IPS-11a (cell line): ENCODE measurements around the gene ATXN7L3B.

Experiments used
- H3K4me3 ChIP-seq: one replicate; pipeline ENCODE4 v1.5.1; 2013; ENCODE audit warnings: low read depth, low read length, control low read depth

ATXN7L3B gene, protein sequence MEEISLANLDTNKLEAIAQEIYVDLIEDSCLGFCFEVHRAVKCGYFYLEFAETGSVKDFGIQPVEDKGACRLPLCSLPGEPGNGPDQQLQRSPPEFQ

DNA sequence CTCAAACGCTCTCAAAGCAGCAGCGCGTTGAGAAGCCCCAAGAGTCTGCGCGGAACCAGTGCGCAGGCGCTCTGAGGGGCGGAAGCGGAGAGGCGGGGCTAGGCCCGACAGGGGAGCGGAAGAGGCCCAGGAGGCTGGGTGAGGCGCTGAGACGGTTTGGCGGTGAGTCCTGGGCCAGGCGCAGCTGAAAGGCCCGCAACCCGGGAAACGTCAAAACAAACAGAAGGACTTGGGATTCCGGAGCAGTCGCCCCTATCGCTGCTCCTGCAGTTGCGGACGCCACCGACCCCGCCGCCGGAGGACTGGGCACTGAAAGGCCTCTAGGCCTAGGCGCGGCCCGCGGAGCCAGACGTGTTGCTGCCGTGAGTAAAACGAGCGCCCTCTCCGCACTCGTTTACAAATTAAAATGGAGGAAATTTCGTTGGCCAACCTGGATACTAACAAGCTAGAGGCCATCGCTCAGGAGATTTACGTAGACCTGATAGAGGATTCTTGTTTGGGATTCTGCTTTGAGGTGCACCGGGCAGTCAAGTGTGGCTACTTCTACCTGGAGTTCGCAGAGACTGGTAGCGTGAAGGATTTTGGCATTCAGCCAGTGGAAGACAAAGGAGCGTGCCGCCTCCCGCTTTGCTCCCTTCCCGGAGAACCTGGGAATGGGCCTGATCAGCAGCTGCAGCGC is at the start of gene ATXN7L3B:
ATXN7L3B (plus strand) TSS at position 129 of the 679 bp plus-strand sequence; CDS start at position 407, 278 bp downstream.
- H3K4me3 ChIP-seq: peak within 1 kb of the TSS; percentile 94

DNA sequence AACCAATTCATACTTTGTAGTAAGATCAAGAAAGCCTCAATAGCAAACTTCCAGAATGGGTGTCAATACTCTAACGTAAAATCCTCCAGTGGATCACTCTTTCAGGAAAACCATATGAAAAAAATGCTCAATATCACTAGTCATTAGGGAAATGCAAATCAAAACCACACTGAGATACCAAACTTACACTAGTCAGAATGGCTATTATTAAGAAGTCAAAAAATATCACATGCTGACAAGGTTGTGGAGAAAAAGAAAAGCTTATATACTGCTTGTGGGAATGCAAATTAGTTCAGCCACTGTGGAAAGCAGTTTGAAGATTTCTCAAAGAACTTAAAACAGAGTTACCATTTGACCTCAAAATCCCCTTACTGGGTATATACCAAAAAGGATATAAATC is 49.5 kb upstream of the ATXN7L3B start:
- H3K4me3 ChIP-seq: no peak overlapping the region

DNA sequence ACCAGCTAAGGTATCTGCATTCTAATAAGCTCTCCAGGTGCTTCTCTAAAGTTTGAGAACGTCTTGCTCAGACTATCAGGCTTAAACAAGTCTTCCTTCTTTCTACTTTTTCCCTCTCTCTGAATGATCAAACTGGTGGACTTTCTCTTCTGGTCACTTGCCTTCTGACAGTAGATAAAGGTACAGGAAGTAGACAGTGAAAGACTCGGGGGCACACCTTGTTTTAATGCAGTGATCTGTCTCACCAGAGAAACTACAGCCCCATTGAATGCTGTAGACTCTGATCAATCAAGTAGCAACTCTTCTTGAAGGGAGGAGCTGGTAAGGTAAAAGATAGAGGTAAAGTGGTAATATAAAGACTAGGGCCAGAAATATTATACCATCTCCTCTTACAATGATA is 48.1 kb upstream of the ATXN7L3B start:
- H3K4me3 ChIP-seq: no peak overlapping the region

DNA sequence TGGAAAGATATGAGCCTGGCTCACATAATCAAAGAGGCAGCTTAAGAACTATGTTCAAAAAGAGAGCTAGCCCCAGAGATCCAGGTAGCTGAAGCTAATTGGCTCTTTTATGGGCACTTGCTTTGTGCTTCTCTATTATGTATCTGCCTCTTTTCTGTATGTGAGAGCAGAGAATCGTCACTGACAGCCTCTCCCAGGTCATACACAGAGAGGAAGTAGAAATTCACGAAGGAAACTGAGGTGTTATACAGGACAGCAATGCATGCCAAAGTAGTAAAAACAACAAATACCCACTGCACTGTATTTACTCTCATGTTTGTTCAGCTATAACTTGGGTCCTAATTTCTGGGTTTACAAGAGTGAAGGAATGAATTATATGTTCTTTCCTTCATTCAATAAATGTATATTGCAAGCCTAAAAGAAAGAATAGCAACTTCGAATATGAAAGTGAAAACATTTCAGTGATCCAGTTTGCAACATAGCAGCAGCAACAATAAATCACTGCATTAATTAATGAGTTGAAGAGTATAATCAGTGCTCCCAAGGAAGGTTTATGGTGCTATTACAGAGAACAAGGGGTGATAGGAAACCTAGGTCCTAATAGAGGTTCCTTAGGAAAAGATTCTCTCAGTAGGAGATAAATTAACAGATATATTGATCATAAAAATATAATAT is 47.1 kb upstream of the ATXN7L3B start:
- H3K4me3 ChIP-seq: no peak overlapping the region

DNA sequence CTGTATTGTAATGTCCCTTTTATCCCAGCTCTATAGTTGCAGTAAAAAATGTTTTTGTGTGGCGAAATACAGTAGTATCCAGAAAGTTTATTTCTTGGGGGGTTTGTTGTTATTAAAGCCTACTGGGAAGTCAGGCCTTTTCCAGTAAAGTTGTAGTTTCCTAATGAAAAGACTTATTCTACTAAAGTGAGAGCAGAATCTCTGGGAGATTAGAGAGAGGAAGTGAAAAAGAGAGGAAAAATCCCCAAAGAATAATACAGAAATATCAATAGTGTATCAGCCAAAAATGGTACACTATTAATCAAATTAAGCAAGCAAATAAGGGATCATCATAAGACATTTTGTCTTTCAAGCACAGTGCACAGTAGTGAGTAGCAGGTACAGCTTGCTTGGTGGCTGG is 46.3 kb upstream of the ATXN7L3B start:
- no peak overlapping the region for H3K4me3 ChIP-seq

DNA sequence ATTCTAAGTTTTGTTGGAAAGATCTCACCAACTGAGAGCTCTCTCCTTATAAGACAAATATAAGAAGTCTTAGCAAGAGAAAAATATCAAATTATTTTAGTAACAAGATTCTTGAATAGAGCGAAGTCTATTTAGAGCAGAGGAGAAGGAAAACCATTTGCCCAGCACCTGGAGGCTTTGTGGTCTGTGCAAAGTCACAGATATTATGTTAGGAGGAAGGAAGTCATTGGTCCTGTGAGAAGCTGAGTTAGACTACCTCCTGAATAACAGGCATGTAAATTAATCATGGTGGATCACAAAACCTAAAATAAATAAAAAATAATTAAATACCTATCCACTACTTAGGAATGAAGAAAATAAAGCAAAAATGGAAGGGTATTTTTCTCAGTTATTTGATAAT is 38.4 kb upstream of the ATXN7L3B start:
- H3K4me3 ChIP-seq: no peak overlapping the region

DNA sequence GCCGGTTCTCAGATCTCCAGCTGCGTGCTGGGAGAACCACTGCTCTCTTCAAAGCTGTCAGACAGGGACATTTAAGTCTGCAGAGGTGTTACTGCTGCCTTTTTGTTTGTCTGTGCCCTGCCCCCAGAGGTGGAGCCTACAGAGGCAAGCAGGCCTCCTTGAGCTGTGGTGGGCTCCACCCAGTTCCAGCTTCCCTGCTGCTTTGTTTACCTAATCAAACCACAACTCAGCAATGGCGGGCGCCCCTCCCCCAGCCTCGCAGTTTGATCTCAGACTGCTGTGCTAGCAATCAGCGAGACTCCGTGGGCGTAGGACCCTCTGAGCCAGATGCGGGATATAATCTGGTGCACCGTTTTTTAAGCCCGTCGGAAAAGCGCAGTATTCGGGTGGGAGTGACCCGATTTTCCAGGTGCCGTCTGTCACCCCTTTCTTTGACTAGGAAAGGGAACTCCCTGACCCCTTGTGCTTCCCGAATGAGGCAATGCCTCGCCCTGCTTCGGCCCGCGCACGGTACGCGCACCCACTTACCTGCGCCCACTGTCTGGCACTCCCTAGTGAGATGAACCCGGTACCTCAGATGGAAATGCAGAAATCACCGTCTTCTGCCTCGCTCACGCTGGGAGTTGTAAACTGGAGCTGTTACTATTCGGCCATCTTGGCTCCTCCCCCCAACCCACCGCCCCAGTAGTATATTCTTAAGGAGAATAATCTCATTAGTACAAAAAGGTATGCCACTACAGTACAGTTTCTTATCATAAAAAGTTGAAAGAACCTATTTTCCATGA is 28.6 kb upstream of the ATXN7L3B start:
- H3K4me3 ChIP-seq: peak overlapping the region; percentile 33

DNA sequence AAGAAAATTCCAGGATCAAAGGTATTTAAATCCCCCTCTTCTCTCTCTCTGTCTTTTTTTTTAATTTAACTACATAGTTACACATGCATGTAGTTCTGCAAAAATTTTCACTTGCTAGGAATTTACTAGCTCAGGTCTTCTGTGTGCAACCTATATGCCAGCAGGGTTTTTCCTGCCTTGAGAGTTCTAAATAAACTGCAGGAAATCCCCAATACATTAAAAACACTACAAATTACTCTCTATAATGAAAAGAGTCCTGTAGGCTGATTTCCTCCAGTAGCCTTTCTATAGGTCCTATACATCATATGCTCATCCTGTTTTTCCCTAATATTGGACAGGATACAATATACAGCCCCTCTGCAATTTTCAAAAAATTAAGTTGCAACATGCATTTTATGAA is 27.7 kb upstream of the ATXN7L3B start:
- no peak overlapping the region for H3K4me3 ChIP-seq

DNA sequence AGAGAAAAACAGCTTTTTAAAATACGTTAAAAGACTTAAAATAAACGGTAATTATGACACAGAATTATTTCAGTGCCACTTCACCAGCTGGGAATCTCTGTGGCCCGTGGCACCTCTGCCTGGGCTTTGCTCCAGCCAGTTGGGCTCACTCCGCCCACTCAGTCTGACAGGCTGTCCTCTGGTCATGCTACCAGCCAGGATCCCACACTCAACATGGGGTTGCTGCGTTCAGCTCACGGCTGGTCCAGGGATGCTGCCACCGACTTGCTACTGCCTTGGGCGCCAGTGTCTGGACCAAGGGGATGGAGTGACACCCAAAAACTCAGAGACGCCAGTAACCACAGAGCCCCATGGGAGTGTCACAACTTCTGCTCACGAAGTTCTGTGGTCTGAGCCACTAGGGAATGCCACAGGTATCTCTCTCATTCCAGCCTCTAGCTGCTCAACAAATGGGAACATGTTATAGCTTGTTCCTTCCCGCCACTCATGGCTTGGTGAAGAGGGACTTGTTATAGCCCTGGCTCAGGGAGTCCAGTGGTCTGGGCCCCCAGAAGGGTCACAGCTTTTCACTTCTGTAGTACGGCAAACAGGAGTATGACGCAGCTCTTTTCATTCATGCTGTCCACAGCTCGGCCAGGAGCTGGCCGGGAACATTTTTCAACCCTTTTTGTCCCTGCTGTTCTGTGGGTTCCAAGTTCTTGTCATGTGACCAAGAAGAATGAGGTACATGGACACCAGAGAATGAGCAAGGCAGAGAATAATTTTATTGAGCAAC is 23.4 kb upstream of the ATXN7L3B start:
- H3K4me3 ChIP-seq: no peak overlapping the region

DNA sequence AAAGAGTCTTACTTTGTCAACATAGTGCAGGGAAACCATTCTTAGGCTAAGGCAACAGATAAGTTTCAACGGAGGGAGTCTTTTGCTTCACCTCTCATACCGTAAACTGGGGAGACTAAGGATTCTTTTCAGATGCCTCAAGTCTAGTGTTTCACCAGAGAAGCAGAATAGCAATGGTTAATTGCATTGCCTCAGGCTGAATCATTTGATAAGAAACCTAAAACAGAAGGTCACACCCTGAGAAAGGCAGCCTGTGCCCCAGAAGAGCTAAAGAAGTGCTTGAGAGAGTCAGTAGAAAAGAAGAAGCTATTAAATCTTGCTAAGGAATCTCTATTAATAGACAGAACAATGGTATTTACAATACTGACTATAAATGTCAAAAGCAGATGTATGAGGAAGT is 21.8 kb upstream of the ATXN7L3B start:
- H3K4me3 ChIP-seq: no peak overlapping the region

DNA sequence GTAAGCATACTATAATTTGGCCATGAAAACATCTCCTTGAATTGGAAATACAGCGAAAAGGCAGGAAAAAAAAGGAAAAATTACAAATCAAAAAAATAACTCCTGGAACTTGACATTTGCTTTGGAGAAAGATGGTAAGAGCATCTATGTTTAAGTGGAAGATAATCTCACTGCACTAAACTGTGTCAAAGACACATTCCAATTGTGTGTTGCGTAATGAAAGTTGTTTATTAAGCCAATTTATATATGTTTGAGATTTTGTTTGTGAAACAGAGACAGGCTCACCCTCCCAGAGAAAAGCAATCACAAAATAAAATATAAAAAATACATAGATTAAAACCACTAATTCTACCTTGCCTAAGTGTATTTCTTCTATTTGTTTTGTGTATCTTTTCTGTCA is 11.1 kb upstream of the ATXN7L3B start:
- H3K4me3 ChIP-seq: no peak overlapping the region

DNA sequence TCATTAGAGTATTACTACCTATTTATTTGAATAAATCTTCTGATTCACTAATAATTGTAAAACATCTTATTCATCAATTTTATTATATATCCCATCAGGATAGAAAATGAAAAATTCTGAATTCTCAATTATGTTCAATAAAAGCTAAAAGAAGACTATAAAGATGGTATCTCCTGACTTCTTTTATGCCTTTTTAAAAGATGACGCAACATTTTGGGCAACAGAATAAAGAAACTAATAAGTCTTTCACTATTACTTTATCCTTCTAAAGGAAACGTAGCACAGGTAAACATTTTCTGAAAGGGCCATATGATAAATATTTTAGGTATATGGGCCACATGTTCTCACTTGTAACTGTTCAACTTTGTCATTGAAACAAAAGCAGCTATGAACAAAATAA is 10.1 kb upstream of the ATXN7L3B start:
- no peak overlapping the region for H3K4me3 ChIP-seq

DNA sequence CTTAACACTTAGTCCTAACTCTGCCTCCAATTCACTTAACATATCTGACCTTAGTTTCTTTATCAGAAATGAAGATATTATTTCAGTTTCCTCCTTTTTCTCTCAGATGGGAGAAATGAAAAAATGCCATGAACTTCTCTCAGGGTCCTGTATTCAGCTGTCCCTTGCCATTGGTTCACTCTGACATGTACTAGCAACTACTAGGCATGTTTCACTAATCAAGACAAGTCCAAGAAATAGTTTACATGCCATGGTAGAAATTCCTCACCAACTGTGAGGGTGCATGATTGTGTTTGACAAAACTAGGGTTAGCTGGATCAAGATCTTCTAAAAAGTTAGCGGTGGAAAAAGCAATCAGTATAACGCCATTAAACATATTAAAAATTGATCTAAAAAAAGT is 7.0 kb upstream of the ATXN7L3B start:
- no peak overlapping the region for H3K4me3 ChIP-seq

DNA sequence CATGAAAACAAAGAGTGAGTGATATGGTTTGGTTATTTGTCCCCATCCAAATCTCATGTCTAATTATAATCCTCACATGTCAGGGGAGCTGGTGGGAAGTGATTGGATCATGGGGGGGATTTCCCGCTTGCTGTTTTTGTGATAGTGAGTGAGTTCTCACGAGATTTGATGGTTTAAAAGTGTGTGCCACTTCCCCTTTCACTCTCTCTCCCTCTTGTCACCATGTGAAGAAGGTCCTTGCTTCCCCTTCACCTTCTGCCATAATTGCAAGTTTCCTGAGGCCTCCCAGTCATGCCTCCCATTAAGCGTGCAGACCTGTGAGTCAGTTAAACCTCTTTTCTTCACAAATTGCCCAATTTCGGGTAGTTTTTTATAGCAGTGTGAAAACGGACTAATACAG is 2.1 kb upstream of the ATXN7L3B start:
- no peak overlapping the region for H3K4me3 ChIP-seq

DNA sequence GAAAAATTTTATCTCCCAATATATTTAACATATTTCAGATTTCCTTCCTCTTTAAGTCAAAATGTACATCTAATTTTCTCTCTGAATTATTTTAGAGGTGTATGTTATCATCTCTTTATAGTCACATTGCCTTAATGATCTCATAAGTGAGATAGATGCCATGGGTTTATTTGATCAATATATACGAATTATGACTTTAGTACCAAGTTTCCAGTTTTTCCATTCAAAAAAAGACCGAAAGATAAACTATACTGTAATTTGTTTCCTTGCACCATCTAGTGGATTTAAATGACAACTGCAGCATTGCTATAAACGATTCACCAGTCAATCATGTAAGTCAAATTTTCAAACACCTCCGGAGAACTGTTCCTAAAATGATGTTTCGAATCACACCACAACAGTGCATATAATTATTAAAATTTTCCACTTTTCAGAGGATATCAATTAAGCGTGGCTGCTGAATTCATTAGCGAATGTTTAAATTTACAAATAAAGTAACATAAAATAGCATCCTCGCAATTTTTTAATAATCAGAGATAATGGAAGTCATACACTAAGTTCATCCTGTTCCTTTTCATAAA is 419 bp upstream of the ATXN7L3B start:
- H3K4me3 ChIP-seq: peak overlapping the region; percentile 94

DNA sequence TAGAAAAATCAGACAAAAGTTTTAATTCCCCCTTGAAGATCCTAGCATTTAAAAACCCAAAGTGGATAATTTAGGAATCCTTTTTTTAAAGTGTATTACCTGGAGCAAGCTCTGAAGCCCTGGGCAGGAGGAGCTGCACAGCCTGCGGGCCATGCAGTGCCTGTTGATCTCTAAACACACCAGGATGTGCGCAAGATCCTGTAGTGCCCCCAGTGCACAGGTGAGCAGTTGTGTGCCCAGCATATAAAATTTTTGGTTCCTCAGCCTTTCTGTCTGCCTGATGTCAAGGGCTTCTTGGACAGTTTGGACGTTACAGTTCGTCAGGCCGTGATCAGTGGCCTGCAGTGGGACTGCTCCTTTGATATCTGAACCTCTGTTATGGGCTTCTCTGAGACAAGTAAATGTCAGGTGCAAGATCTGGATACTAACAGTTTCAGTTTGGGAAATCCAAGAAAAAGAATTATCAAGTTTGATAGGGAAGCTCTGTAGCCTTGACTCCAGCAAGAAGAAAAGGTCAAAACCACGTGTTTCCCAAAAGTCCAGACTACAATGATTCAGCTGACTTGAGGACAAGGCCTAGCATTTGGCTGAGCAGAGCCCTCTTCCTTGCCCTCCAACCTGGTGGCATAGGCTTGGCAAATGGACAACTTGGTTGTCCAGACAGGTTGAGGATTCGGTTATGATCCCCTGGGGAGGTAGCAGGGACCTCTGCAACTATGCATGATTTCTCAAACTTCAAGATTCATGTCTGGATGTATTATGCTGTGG is 1.0 kb downstream of the ATXN7L3B start:
- peak overlapping the region; percentile 94 for H3K4me3 ChIP-seq

DNA sequence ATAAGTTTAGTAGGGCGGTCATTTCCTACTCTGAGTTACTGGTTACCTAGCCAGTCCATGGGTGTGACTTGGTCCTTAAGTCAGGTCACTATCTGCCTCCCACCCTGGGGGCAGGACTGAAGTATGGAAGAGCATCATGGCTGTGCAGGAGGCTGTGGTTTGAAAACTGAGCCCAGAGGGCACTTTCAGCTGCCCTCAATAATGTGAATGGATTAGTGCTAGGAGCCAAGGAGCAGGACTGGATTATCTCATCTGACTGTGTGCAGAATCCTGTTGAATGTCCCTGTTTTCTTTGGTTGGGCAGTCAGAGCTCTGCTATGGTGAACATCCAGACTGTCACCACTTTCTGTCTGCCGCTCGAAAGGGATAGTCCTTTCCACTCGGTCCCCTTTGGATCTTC is 1.6 kb downstream of the ATXN7L3B start:
- no peak overlapping the region for H3K4me3 ChIP-seq

DNA sequence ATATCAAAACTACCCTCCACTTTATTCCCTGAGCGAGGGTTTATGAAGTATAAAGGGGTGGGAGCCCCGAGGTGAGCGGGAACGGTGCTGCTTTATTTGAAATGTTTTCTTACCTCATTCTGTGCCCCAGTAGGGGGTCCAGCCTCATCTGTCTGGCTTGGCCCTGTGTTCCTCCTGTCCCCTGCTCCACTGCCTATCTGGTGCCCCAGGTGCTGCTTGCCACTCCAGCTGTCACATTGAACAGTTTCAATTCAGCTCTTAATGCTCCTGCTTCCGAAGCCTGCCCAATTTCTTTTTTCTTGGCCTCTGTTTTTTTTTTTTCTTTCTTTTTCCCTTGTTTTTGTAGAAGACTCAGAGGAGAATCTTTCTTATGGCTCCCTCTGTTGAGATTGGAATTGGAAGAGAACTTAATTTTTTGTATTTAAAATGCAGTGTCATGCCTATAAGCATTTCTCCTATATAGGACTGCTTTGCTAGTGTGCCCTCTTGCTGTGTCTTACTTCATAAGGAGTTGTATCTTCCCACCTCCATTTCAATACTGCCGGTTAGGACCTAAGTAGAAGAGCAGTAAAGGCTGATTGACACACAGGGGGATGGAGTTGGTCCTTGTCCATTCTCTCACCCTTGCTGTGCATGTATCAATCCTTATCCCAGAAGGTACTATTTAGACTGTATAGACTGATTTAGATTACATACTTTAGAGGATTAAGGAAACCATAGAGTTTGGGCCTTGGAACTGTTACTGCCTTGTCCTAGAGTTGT is 2.3 kb downstream of the ATXN7L3B start:
- no peak overlapping the region for H3K4me3 ChIP-seq

DNA sequence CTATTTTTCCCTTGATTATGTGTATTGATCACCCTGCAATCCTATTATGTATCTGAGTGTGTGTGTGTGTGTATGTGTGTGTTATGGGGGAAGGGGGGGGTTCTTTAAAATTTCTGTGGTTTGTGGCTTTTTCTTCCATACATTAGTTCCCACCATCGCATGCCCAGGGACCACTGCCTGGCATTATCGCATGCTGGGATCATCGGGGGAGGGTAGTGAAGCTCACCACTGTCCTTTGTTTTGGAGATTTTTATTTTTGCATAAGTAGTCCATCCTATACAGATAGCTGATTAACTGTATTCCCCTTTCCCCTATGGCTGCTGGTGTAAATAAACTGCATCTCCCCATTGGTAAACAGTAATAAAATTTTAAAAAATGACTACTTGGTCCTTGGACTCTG is 3.4 kb downstream of the ATXN7L3B start:
- H3K4me3 ChIP-seq: no peak overlapping the region
